Panc1 (cell line): ENCODE measurements around the gene BRK1. TPM values are rescaled to one million over a fixed set of nuclear protein-coding genes. Genes with fewer than 3 reads are reported as not detected.

Experiments used
- ATAC-seq: fragments of 200-7000 bp; cut with Tn5 transposase; 2 replicates; pipeline ENCODE4 v1.9.1; 2020; ENCODE audit warnings: mild to moderate bottlenecking, moderate library complexity
- BruUV-seq: library from RNA; stranded (reverse); fragments of 400-500 nt; replicated peaks from 2 replicates; lab custom pipeline; 2021; lab: Mats Ljungman, UMichigan
- CTCF ChIA-PET: fragments of 300-600 bp; sonication (Branson Sonifier 250); formaldehyde crosslinking; loops from one replicate; lab custom pipeline; 2022; ENCODE audit warnings: antibody characterized with exemption; lab: Charles Lee
- POLR2A ChIA-PET: fragments of 300-600 bp; sonication (Branson Sonifier 250); formaldehyde crosslinking; loops from one replicate; lab custom pipeline; 2022; ENCODE audit warnings: antibody characterized with exemption; lab: Charles Lee
- DNase-seq: peaks from one replicate; pipeline ENCODE4 v3.0.0-alpha.2; 2010; ENCODE audit warnings: low read depth, low spot score
- H3K27ac ChIP-seq: 2 replicates; pipeline ENCODE4 v1.5.1; 2011; ENCODE audit warnings: mild to moderate bottlenecking, low read length, inconsistent platforms
- H3K27me3 ChIP-seq: fragments of 200-500 bp; sonication (Bioruptor generic); 2 replicates; pipeline ENCODE4 v1.6.0; 2014; ENCODE audit warnings: low read length, inconsistent platforms; ENCODE audit not compliant: control insufficient read depth, insufficient read depth
- H3K36me3 ChIP-seq: fragments of 200-500 bp; sonication (Bioruptor generic); 2 replicates; pipeline ENCODE4 v1.5.1; 2014; ENCODE audit warnings: inconsistent platforms, mild to moderate bottlenecking, low read length, moderate library complexity; ENCODE audit not compliant: control insufficient read depth, insufficient read depth
- H3K4me1 ChIP-seq: 2 replicates; pipeline ENCODE4 v1.5.1; 2011; ENCODE audit warnings: inconsistent platforms, mild to moderate bottlenecking, low read length, moderate library complexity; ENCODE audit not compliant: control insufficient read depth, insufficient read depth
- H3K4me3 ChIP-seq, 2 experiments: 2 replicates each; pipeline ENCODE4 v1.5.1; 2011 to 2012; ENCODE audit warnings: low read depth in 2 of 2, low read length in 2 of 2, mild to moderate bottlenecking in 2 of 2, inconsistent platforms in 1 of 2, moderate library complexity in 1 of 2
- H3K9me3 ChIP-seq: fragments of 200-500 bp; sonication (Bioruptor generic); 2 replicates; pipeline ENCODE4 v1.5.1; 2014; ENCODE audit warnings: low read depth, mild to moderate bottlenecking, inconsistent platforms, low read length, moderate library complexity; ENCODE audit not compliant: control insufficient read depth, insufficient read depth
- CTCF ChIP-seq: fragments of 450-650 bp; IDR thresholded peaks from 2 replicates; pipeline ENCODE4 v1.5.1; 2017; ENCODE audit warnings: mild to moderate bottlenecking
- POLR2AphosphoS5 ChIP-seq: IDR thresholded peaks from 2 replicates; pipeline ENCODE4 v1.6.1; 2012; ENCODE audit warnings: mild to moderate bottlenecking, low read depth, low read length, moderate library complexity
- REST ChIP-seq, 2 experiments: IDR thresholded peaks; 2 replicates each; pipeline ENCODE4 v1.6.1; 2011 to 2012; ENCODE audit warnings: low read depth in 2 of 2, control low read depth in 1 of 2, low read length in 1 of 2, mild to moderate bottlenecking in 1 of 2, moderate library complexity in 1 of 2; ENCODE audit not compliant: insufficient read depth in 1 of 2
- SIN3A ChIP-seq: IDR thresholded peaks from 2 replicates; pipeline ENCODE4 v1.6.1; 2012; ENCODE audit warnings: low read depth, mild to moderate bottlenecking, low read length, moderate library complexity, borderline replicate concordance; ENCODE audit not compliant: insufficient read depth
- TCF7L2 ChIP-seq: IDR thresholded peaks from 2 replicates; pipeline ENCODE4 v1.6.1; 2011; ENCODE audit warnings: mild to moderate bottlenecking, low read depth, low read length, inconsistent platforms
- in situ Hi-C: cut with HindIII; loops from 2 replicates; pipeline ENCODE4 v1.10.0; 2016; ENCODE audit warnings: low sequenced_read_pairs, low pct_unique_long_range_greater_than_20kb
- intact Hi-C: fragments of 100-400 bp; cut with micrococcal nuclease; formaldehyde crosslinking; loops from one replicate; pipeline ENCODE4 v1.10.0; 2022; ENCODE audit not compliant: unreplicated experiment
- total RNA-seq: library from RNA; stranded (reverse); gene quantifications from one replicate; pipeline ENCODE4 v1.2.1, GENCODE V29; 2021; ENCODE audit not compliant: unreplicated experiment

Gene BRK1
- total RNA-seq, 1 experiment from 2014 or later = 81.9 TPM

- in situ Hi-C loops = loop anchor here (10.0 kb wide), 1 partner anchor 76 kb away; the partner anchor contains the start of gene TATDN2
- peak overlapping the region; percentile 63 for H3K27ac ChIP-seq
- peaks cover 35% of the 10 kb centered on the region for H3K4me1 ChIP-seq
- no peaks in the 10 kb centered on the region for H3K27me3 ChIP-seq
- ChIA-PET POLR2A (no interaction called here), CTCF (interaction anchor here (0.6 kb wide), 1 partner anchor 38 kb away, joined by 3 read pairs; no protein-coding TSS in a partner anchor)
- intact Hi-C loops = no loop called here
- H3K4me3 ChIP-seq = no peak overlapping the region
- BruUV-seq = TSS peak; percentile 13
- no peaks in the 10 kb centered on the region; the same call in 1 of the 2 replicates for H3K36me3 ChIP-seq
- no peak for TF ChIP-seq TCF7L2
- no peak for TF ChIP-seq SIN3A
- TF ChIP-seq POLR2AphosphoS5 = no peak
- TF ChIP-seq REST (IDR thresholded peaks at IDR 0.05; ENCODE audit: insufficient read depth in 1 of 2, low read depth in 2 of 2, low read length in 1 of 2) = no peak
- TF ChIP-seq CTCF = no peak; the same call in 1 of the 2 replicates
- H3K9me3 ChIP-seq = no peaks in the 10 kb centered on the region
- DNase-seq = no peak
- ATAC-seq = no peak
Measured at GRCh38 chr3:10169000-10169496, 53.6 kb downstream of the BRK1 start.

- H3K27me3 ChIP-seq = no peaks in the 10 kb centered on the region
- in situ Hi-C loops (no loop called here), intact Hi-C loops (loop anchor here (10.0 kb wide), 1 partner anchor 54 kb away; no protein-coding TSS in a partner anchor)
- H3K4me1 ChIP-seq = peaks cover 37% of the 10 kb centered on the region
- ChIA-PET CTCF (no interaction called here), POLR2A (no interaction called here)
- no peaks in the 10 kb centered on the region for H3K9me3 ChIP-seq
- DNase-seq (no peak), ATAC-seq (no peak)
- H3K36me3 ChIP-seq = no peaks in the 10 kb centered on the region; the same call in 1 of the 2 replicates
- H3K27ac ChIP-seq = peak overlapping the region; percentile 69
- TF ChIP-seq SIN3A = no peak
- TF ChIP-seq TCF7L2 = no peak
- no peak for TF ChIP-seq REST (IDR thresholded peaks at IDR 0.05; ENCODE audit: insufficient read depth in 1 of 2, low read depth in 2 of 2, low read length in 1 of 2)
- no peak for TF ChIP-seq CTCF
- no peak overlapping the region for H3K4me3 ChIP-seq
- no TSS peak for BruUV-seq
Measured at GRCh38 chr3:10170915-10171478, 55.5 kb downstream of the BRK1 start.
